ENCODE data around the gene STX1A. TPM values are rescaled to one million over a fixed set of nuclear protein-coding genes. Genes with fewer than 3 reads are reported as not detected.
"Not testable (repeated sequence)": the region's sequence is repeated elsewhere in the genome, so short reads cannot be mapped to it uniquely, and the experiment has no call there.

The STX1A gene
- total and polyA plus RNA-seq, 2 experiments from 2014 or later: 10.9 to 12.0 TPM

GRCh38 chr7:73678862-73679261 lies 40.6 kb downstream of the STX1A start:
- Histone ChIP-seq H3K27ac (no peak overlapping the region), H3K9me3 (ENCODE audit: low read depth) (no peaks in the 10 kb centered on the region), H3K9me2 (ENCODE audit: insufficient read depth) (no peaks in the 10 kb centered on the region), H3K36me3 (ENCODE audit: low read depth) (no peaks in the 10 kb centered on the region; the same call in 1 of the 2 replicates), H2AFZ (no peak overlapping the region), H3K4me3 (no peak overlapping the region), H3K9ac (no peak overlapping the region), H3K27me3 (replicated peaks; ENCODE audit: insufficient read depth) (no peaks in the 10 kb centered on the region), H3F3A (ENCODE audit: insufficient read depth) (peaks cover 6% of the 10 kb centered on the region; the same call in 1 of the 2 replicates), H4K20me1 (ENCODE audit: insufficient read depth) (no peaks in the 10 kb centered on the region; the same call in 1 of the 2 replicates), H3K4me1 (ENCODE audit: insufficient read depth) (peaks cover 12% of the 10 kb centered on the region), H3K4me2 (ENCODE audit: unreplicated experiment) (no peak overlapping the region), H3K79me2 (ENCODE audit: insufficient read depth) (peaks cover 48% of the 10 kb centered on the region)
- TF ChIP-seq EZH2 (IDR thresholded peaks at IDR 0.05; ENCODE audit: insufficient read depth, poor library complexity, severe bottlenecking) (no peak), EZH2phosphoT487 (IDR thresholded peaks at IDR 0.05; ENCODE audit: insufficient read depth, low read depth) (no peak)
- 88 to 89% methylated on average over 6 of the region's 6 CpGs for WGBS, 2 experiments (ENCODE audit: low coverage in 1 of 2, low lambda C conversion rate in 2 of 2, missing lambda C conversion rate in 2 of 2)
- DNase-seq: no peak
- in situ Hi-C loops (cut with MboI): no loop called here

- H3K4me3 ChIP-seq; H3K4me2 ChIP-seq (ENCODE audit: unreplicated experiment); H3K9me3 ChIP-seq (ENCODE audit: low read depth); in situ Hi-C loops (cut with MboI); H3K9me2 ChIP-seq (ENCODE audit: insufficient read depth); H3K36me3 ChIP-seq (ENCODE audit: low read depth); H3K27ac ChIP-seq; H2AFZ ChIP-seq; H4K20me1 ChIP-seq (ENCODE audit: insufficient read depth); H3K9ac ChIP-seq; H3K4me1 ChIP-seq (ENCODE audit: insufficient read depth); H3F3A ChIP-seq (ENCODE audit: insufficient read depth); H3K27me3 ChIP-seq (replicated peaks; ENCODE audit: insufficient read depth); DNase-seq: not testable (repeated sequence)
- H3K79me2 ChIP-seq (ENCODE audit: insufficient read depth): peaks cover 24% of the 10 kb centered on the region
- 80 to 84% methylated on average over 9 of the region's 9 CpGs for WGBS, 2 experiments (ENCODE audit: low coverage in 1 of 2, low lambda C conversion rate in 2 of 2, missing lambda C conversion rate in 2 of 2)
Observed at GRCh38 chr7:73676062-73676461, 43.4 kb downstream of the STX1A start.

- no peaks in the 10 kb centered on the region for H3K9me2 ChIP-seq (ENCODE audit: insufficient read depth)
- no peaks in the 10 kb centered on the region for H3K27me3 ChIP-seq (replicated peaks; ENCODE audit: insufficient read depth)
- TF ChIP-seq EZH2phosphoT487 (IDR thresholded peaks at IDR 0.05; ENCODE audit: insufficient read depth, low read depth) (no peak), EZH2 (IDR thresholded peaks at IDR 0.05; ENCODE audit: insufficient read depth, poor library complexity, severe bottlenecking) (no peak)
- WGBS, 2 experiments (ENCODE audit: low coverage in 1 of 2, low lambda C conversion rate in 2 of 2, missing lambda C conversion rate in 2 of 2): 92 to 100% methylated on average over 1 of the region's 1 CpG
- no peaks in the 10 kb centered on the region for H3K9me3 ChIP-seq (ENCODE audit: low read depth)
- DNase-seq: no peak
- no peak overlapping the region for H3K27ac ChIP-seq
- no peak overlapping the region for H3K4me3 ChIP-seq
- H3F3A ChIP-seq (ENCODE audit: insufficient read depth): peaks cover 6% of the 10 kb centered on the region; the same call in 1 of the 2 replicates
- H2AFZ ChIP-seq: no peak overlapping the region
- peaks cover 9% of the 10 kb centered on the region for H3K79me2 ChIP-seq (ENCODE audit: insufficient read depth)
- no peaks in the 10 kb centered on the region for H3K4me1 ChIP-seq (ENCODE audit: insufficient read depth)
- H3K4me2 ChIP-seq (ENCODE audit: unreplicated experiment): no peak overlapping the region
- H4K20me1 ChIP-seq (ENCODE audit: insufficient read depth): no peaks in the 10 kb centered on the region
- no peaks in the 10 kb centered on the region; the same call in 1 of the 2 replicates for H3K36me3 ChIP-seq (ENCODE audit: low read depth)
- no peak overlapping the region for H3K9ac ChIP-seq
- in situ Hi-C loops (cut with MboI): no loop called here
Observed at GRCh38 chr7:73674468-73675124, 44.9 kb downstream of the STX1A start.

- Histone ChIP-seq H3K79me2 (ENCODE audit: insufficient read depth) (no peaks in the 10 kb centered on the region), H3K27ac (no peak overlapping the region), H3K9ac (no peak overlapping the region), H2AFZ (no peak overlapping the region), H3F3A (ENCODE audit: insufficient read depth) (peaks cover 6% of the 10 kb centered on the region; the same call in 1 of the 2 replicates), H3K27me3 (replicated peaks; ENCODE audit: insufficient read depth) (no peaks in the 10 kb centered on the region), H3K4me2 (ENCODE audit: unreplicated experiment) (no peak overlapping the region), H4K20me1 (ENCODE audit: insufficient read depth) (no peaks in the 10 kb centered on the region), H3K9me3 (ENCODE audit: low read depth) (no peaks in the 10 kb centered on the region), H3K36me3 (ENCODE audit: low read depth) (no peaks in the 10 kb centered on the region), H3K9me2 (ENCODE audit: insufficient read depth) (no peaks in the 10 kb centered on the region), H3K4me3 (no peak overlapping the region), H3K4me1 (ENCODE audit: insufficient read depth) (no peaks in the 10 kb centered on the region)
- WGBS, 2 experiments (ENCODE audit: low coverage in 1 of 2, low lambda C conversion rate in 2 of 2, missing lambda C conversion rate in 2 of 2): 92 to 93% methylated on average over 15 of the region's 15 CpGs
- in situ Hi-C loops (cut with MboI): no loop called here
- no peak for TF ChIP-seq EZH2 (IDR thresholded peaks at IDR 0.05; ENCODE audit: insufficient read depth, poor library complexity, severe bottlenecking)
- TF ChIP-seq EZH2phosphoT487 (IDR thresholded peaks at IDR 0.05; ENCODE audit: insufficient read depth, low read depth): no peak
- no peak for DNase-seq
Observed at GRCh38 chr7:73671857-73672445, 47.5 kb downstream of the STX1A start.
